ENCODE data around the gene EFNA2. TPM values are rescaled to one million over a fixed set of nuclear protein-coding genes. Genes with fewer than 3 reads are reported as not detected.

EFNA2 gene
- total RNA-seq, 2 experiments from 2014 or later = not detected

GRCh38 chr19:1264801-1265614 is 20.7 kb upstream of the EFNA2 start:
- ATAC-seq = no peak
- Mint-ChIP-seq H3K36me3 (ENCODE audit: low read depth) (peaks cover 16% of the 10 kb centered on the region), H3K4me1 (ENCODE audit: low read depth) (peaks cover 51% of the 10 kb centered on the region), H3K27me3 (no peaks in the 10 kb centered on the region), H3K4me3 (no peak overlapping the region), H3K9me3 (no peaks in the 10 kb centered on the region), H3K27ac (peak overlapping the region; percentile 39)
- intact Hi-C loops (cut with micrococcal nuclease) = no loop called here
- no peak for TF ChIP-seq CTCF (IDR thresholded peaks at IDR 0.05)
- CTCF ChIA-PET = interaction anchor here (16.1 kb wide), 1 partner anchor 21 kb away, joined by 449 read pairs; the partner anchor contains the start of gene ATP5F1D
- DNase-seq = no peak
- POLR2A ChIA-PET = interaction anchor here (1.4 to 6.1 kb wide), 2 partner anchors 18 to 21 kb away, joined by 4 to 88 read pairs; no protein-coding TSS in a partner anchor

GRCh38 chr19:1265615-1266128 is 20.0 kb upstream of the EFNA2 start:
- intact Hi-C loops (cut with micrococcal nuclease) = loop anchor here (2.0 kb wide), 1 partner anchor 13 kb away; no protein-coding TSS in a partner anchor
- ChIA-PET POLR2A (interaction anchor here (0.8 to 6.1 kb wide), 9 partner anchors 10 to 269 kb away, joined by 3 to 88 read pairs (median 4); no protein-coding TSS in a partner anchor), CTCF (interaction anchor here (0.9 to 16.1 kb wide), 6 partner anchors 10 to 193 kb away, joined by 3 to 449 read pairs (median 4); partner anchors contain the start of gene ATP5F1D)
- peak; percentile 3 for ATAC-seq
- H3K4me3 Mint-ChIP-seq = peak overlapping the region; percentile 45
- peak; percentile 79 for DNase-seq
- H3K27ac Mint-ChIP-seq = peak overlapping the region; percentile 59
- H3K9me3 Mint-ChIP-seq = no peaks in the 10 kb centered on the region
- no peaks in the 10 kb centered on the region for H3K27me3 Mint-ChIP-seq
- peaks cover 54% of the 10 kb centered on the region for H3K4me1 Mint-ChIP-seq (ENCODE audit: low read depth)
- H3K36me3 Mint-ChIP-seq (ENCODE audit: low read depth) = peaks cover 23% of the 10 kb centered on the region
- TF ChIP-seq CTCF (IDR thresholded peaks at IDR 0.05) = no peak

GRCh38 chr19:1266129-1266915 is 19.4 kb upstream of the EFNA2 start:
- peak; percentile 42 for ATAC-seq
- ChIA-PET CTCF (interaction anchor here (0.6 to 16.1 kb wide), 19 partner anchors 9 to 282 kb away, joined by 3 to 449 read pairs (median 4); partner anchors contain the start of genes ATP5F1D, FAM174C and WDR18), POLR2A (interaction anchor here (0.8 to 6.1 kb wide), 15 partner anchors 9 to 270 kb away, joined by 3 to 88 read pairs (median 3); partner anchors contain the start of genes ATP5F1D and FAM174C)
- no peak for TF ChIP-seq CTCF (IDR thresholded peaks at IDR 0.05)
- DNase-seq = peak; percentile 90
- H3K27ac Mint-ChIP-seq = peak overlapping the region; percentile 59
- peaks cover 29% of the 10 kb centered on the region for H3K36me3 Mint-ChIP-seq (ENCODE audit: low read depth)
- no peaks in the 10 kb centered on the region for H3K27me3 Mint-ChIP-seq
- peaks cover 61% of the 10 kb centered on the region for H3K4me1 Mint-ChIP-seq (ENCODE audit: low read depth)
- intact Hi-C loops (cut with micrococcal nuclease) = loop anchor here (2.0 kb wide), 1 partner anchor 14 kb away; no protein-coding TSS in a partner anchor
- H3K4me3 Mint-ChIP-seq = peak overlapping the region; percentile 54
- H3K9me3 Mint-ChIP-seq = no peaks in the 10 kb centered on the region

- ChIA-PET CTCF (interaction anchor here (0.6 to 16.1 kb wide), 17 partner anchors 8 to 283 kb away, joined by 3 to 449 read pairs (median 4); partner anchors contain the start of genes ATP5F1D, FAM174C and WDR18), POLR2A (interaction anchor here (0.6 to 6.1 kb wide), 17 partner anchors 9 to 240 kb away, joined by 3 to 88 read pairs (median 3); partner anchors contain the start of genes ATP5F1D and FAM174C)
- Mint-ChIP-seq H3K36me3 (ENCODE audit: low read depth) (peaks cover 30% of the 10 kb centered on the region), H3K27ac (peak overlapping the region; percentile 32), H3K27me3 (no peaks in the 10 kb centered on the region), H3K4me1 (ENCODE audit: low read depth) (peaks cover 62% of the 10 kb centered on the region), H3K4me3 (peak overlapping the region; percentile 63), H3K9me3 (no peaks in the 10 kb centered on the region)
- peak; percentile 66 for DNase-seq
- TF ChIP-seq CTCF (IDR thresholded peaks at IDR 0.05) = peak; percentile 100
- intact Hi-C loops (cut with micrococcal nuclease) = loop anchor here (2.0 kb wide), 1 partner anchor 14 kb away; no protein-coding TSS in a partner anchor
- peak; percentile 2 for ATAC-seq
These were observed 18.7 kb upstream of the EFNA2 start for GRCh38 chr19:1266916-1267476.

All from activated CD8-positive, alpha-beta T cell treated with anti-CD3 and anti-CD28 coated beads for 36 hours (primary cell).